Stimulated activated CD8-positive, alpha-beta memory T cell treated with anti-CD3 and anti-CD28 coated beads, Interleukin-4, amount 100 ng/mL, for 48 hours (primary cell): ENCODE results near the gene EPHA2.

Source experiments
- DNase-seq: peaks from one replicate; pipeline ENCODE4 v3.0.0-alpha.2; 2020

Gene EPHA2

GRCh38 chr1:16149146-16149545 lies 6.7 kb downstream of the EPHA2 start:
- no peak for DNase-seq

DNA sequence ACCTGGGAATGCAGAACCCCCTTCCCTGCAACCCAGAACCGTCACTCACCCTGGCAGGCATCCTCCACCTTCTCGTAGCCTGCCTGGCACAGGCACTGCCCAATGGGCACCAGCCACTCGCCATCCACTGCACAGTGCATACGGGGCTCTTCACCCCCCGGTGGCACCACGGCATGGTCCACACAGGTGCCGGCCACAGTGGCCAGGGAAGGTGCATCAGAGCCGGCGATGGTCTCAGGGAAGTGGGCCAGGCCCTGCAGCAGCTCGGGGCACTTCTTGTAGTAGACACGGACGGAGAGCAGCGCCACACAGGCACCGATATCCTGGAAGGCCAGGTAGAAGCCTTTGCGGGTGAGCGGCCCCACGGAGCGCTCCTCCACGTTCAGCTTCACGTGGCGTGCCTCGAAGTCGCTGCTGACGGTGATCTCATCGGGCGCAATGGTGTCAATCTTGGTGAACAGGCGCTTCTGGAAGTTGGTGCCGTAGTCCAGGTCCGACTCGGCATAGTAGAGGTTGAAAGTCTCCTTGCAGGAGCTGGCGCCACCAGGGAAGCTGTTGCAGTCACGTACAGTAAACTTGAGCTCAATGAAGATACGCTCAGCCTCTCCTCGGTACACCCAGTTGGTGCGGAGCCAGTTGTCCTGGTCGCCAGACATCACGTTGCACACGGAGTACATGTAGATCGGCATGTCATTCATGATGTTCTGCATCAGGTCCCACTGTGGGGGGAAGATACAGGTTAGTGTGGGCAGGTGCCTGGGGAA lies 7.4 kb downstream of the EPHA2 start:
- DNase-seq, result no peak

DNA sequence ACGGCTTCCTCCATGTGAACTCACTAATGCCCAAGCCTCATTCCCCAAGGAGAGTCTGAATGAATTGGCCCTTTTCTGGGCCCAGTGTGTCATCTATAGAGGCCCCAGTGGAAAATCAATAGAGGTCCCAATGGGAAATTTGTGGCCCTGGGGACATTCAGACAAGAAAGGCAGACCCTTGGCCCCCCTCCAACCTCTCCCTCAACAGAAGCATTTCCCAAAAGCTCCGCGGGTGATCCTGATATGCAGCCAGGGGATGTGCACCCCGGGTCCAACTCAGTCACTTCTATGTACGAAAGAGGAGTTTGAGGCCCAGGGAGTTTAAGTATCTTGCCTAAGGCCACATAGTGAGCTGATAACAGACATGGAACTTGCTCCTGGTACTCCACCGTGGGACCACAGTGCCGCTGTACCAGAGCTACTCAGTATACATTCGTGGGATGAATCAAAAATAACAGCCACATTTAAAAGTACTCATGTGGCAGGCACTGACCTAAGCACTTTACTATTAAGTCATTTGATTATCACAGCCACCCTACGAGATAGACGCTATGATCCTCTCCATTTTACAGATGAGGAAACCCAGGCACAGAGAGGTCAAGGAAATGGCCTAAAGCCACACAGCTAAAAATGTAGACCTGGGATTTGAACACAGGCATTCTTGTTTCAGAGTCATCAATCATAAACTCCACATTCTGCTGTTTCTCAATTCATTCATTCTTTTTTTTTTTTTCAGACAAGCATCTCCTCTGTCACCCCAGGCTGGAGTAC lies 8.5 kb downstream of the EPHA2 start:
- no peak for DNase-seq

DNA sequence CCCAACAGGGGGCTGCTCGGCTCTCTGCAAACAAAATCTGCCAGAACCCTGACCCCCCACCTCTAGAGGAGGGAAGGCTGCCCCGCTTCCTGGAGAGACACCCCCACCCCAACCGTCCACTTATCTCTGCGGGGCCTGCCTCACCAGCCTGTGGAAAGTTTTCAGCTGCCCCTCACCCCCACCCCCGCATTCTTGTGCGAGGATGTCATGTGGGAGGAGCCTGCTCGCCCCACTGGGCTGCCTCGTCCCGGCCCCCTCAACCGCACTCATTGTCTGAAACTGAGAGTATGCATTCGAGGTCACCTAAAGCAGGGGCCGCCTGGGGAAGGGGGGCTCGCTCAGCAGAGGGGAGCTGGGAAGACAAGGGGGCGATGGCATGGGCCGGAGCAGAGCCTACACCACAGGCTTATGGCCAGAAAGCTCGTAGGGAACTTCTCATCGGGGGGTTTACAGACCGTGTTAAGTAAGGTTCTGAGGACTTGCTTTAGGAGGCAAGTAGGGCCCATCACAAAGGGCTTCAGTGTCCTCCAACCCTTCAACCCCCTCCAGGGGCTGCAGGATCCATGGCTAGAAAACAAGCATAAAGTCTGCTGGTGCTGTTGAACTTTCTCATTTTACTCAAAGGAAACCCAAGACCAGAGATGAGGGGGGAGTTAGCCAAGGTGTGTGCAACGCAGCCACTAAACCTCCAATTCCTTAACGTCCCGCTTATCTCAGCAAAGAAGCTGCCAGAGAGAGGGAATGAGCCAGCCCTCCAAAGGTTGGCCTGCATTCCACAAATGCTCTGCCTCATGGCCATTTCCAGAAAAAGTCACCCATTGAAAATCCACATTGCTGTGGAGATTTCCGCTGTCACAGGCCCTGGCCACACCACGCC lies 9.4 kb downstream of the EPHA2 start:
- DNase-seq, result no peak

- DNase-seq, result no peak
Observed at GRCh38 chr1:16145662-16146278, 10.1 kb downstream of the EPHA2 start.

DNA sequence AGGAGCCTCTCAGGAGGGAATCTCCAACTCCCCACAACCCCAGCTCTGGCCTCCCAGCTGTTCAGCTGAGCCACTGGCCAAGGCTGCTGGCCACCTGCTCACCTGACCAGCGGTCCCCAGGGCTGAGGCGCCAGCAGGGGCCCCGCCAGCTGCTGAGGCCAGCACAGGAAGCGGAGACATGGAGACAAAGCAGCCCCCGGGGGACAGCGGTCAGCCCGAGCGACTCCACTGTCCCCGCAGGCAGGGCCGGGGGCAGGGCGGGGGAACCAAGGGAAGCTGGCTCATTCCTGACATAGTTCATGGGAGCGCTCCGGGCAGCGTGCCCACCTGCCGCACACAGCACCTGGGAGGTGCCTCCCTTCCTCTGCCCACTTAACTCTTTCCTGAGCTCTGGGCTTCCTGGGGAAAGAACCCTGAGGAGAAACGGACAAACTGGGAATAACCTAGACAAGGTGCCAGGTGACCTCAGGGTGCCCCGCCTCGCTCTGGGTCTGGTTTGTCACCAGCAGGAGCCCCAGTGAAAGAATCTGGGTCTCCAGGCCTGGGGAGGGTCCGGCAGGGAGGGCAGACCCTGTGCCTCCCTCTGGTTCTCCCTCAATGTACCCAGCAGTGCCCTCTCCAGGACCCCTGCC lies 10.7 kb downstream of the EPHA2 start:
- no peak for DNase-seq

GRCh38 chr1:16144325-16145029 lies 11.4 kb downstream of the EPHA2 start:
- no peak for DNase-seq

DNA sequence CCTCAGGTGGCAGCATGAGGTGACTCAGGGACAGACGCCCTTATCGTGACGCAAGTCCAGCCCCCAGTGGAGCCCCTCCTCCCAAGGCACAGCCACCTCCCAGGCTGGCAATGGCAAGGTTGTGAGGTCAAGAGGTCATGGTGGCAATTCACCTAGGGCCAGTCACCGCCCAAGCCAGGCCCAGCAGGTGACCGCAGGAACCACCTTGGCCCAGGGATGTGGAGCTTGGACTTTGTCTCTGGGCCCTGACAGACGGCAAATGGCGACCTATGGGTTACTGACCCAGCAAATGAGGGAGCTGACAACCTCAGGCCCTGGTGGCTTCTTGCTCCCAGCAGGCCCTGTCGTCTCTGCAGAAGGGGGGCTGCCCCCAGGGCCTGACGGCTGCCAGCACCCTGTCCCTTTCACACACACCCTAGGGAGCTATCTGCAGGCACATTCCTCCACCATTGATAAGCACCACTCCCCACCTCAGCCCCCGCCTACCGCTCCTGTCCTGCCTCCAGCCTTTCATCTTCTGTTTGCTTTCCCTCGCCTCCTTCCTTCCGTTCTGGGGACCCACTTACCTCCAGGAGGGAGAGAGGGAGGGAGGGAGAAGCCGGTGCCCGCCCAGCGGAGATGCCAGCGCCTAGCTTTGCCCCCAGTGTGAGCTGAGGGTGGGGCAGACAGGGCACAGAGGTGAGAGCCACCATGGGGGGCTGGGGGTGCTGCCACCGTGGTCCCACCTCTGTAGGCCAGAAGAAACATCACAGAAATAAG lies 12.1 kb downstream of the EPHA2 start:
- no peak for DNase-seq

GRCh38 chr1:16143005-16143565 lies 12.8 kb downstream of the EPHA2 start:
- DNase-seq, result no peak

- no peak for DNase-seq
Observed at GRCh38 chr1:16142383-16142995, 13.4 kb downstream of the EPHA2 start.

DNA sequence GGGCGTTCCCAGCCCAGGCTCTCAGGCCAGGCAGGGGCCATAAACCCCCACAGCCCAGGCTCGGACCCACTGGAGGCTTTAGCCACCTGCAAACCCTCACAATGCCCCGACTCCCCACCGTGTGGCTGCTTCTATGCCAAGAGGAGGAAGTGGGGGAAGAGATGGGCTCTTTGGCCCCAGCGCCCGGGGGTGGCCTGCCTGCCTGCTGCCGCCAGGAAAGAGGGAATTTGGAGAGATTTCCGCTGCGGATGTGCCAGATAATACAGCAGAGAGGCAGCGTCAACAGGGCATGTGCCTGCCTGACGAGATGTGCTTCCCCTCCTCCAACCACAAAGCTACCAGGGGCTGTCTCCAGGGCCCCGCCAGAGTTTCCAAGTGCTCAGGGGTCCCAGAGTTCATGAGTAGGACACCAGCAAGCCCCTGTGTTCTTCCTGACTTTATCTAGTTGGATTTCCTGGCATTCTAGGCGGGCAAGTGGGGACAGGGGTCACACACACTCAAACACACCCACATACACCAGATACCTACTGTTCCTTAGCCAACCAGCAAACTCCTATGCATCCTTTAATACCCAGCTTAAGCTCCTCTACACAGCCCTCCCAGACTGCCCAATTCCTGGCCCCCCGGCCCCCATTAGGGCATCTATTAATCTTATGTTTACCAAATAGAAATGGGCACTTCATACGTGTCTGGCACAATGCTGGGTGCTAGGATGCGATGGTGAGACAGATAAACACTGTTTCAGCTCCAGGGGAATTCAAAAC lies 14.1 kb downstream of the EPHA2 start:
- DNase-seq, result no peak

DNA sequence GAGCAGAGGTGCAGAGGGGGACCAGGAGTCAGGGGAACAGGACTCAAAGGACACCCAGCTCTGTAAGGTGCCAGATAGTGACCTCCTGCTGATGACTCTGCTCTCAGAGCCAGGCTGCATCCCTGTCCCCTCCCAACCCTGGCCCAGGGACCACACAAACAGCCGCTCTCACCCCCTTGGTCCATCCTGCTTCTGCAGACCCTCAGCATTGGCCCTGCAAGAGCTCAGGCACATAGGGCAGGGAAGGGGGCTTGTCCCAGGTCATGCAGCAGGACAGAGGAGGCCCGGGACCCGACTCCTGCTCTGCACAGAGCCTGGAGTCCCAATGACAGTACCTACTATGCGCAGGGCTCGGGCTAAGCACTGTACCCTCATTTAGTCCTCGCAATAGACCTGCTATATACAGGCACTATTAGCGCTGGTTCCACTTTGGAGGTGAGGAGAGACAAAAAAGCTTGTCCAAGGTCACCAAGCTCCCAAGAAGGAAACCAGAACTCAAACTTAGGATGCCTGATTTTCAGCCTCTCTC lies 15.7 kb downstream of the EPHA2 start:
- DNase-seq, result no peak

GRCh38 chr1:16139473-16139962 lies 16.4 kb downstream of the EPHA2 start:
- DNase-seq, result no peak

GRCh38 chr1:16138772-16139221 lies 17.1 kb downstream of the EPHA2 start:
- no peak for DNase-seq

DNA sequence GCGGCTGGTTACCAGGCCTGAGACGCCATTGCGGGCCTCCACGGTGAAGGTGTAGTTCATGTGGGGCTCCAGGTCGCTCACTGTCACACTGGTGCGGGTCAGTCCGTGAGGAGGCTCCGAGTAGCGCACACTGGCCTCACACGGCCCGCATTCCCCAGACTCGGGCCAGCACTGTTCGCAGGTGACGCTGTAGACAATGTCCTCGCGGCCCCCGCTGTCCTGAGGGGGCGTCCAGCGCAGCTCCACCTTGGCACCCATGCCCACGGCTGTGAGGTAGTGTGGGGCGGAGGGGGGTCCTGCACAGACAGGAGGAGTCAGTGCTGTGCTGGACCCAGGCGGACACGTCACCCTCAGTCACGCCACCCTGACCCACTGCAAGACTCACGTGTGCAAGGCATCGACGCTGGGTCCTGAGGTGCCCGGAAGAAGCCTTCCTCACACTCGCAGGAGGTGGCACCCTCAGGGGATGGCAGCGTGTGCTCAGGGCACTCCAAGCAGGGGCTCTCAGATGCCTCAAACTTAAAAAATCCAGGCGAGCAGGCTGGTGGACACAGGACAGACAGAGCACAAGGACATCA lies 17.9 kb downstream of the EPHA2 start:
- no peak for DNase-seq

GRCh38 chr1:16135501-16135900 lies 20.4 kb downstream of the EPHA2 start:
- no peak for DNase-seq

- DNase-seq, result no peak
Observed at GRCh38 chr1:16134906-16135305, 21.0 kb downstream of the EPHA2 start.

- no peak for DNase-seq
Observed at GRCh38 chr1:16134066-16134801, 21.6 kb downstream of the EPHA2 start.
